ENCODE measurements around the gene HBD. TPM values are rescaled to one million over a fixed set of nuclear protein-coding genes. Genes with fewer than 3 reads are reported as not detected.

Gene HBD
- total RNA-seq, 1 experiment from 2014 or later: not detected

GRCh38 chr11:5224538-5225479 lies 9.5 kb downstream of the HBD start:
- in situ Hi-C loops (cut with HindIII; ENCODE audit: low pct_unique_long_range_greater_than_20kb, low sequenced_read_pairs): no loop called here
- no peak for DNase-seq (ENCODE audit: low read depth, low spot score)

- no peak for DNase-seq (ENCODE audit: low read depth, low spot score)
- in situ Hi-C loops (cut with HindIII; ENCODE audit: low pct_unique_long_range_greater_than_20kb, low sequenced_read_pairs): no loop called here
Observed at GRCh38 chr11:5223686-5224085, 10.6 kb downstream of the HBD start.

GRCh38 chr11:5223146-5223545 lies 11.1 kb downstream of the HBD start:
- in situ Hi-C loops (cut with HindIII; ENCODE audit: low pct_unique_long_range_greater_than_20kb, low sequenced_read_pairs): no loop called here

GRCh38 chr11:5210376-5210885 lies 23.9 kb downstream of the HBD start:
- DNase-seq (ENCODE audit: low read depth, low spot score): no peak
- in situ Hi-C loops (cut with HindIII; ENCODE audit: low pct_unique_long_range_greater_than_20kb, low sequenced_read_pairs): no loop called here

More at GRCh38 chr11:5223146-5223545, 11.1 kb downstream of the HBD start:
- no peak for DNase-seq (ENCODE audit: low read depth, low spot score)

GRCh38 chr11:5204787-5205186 lies 29.5 kb downstream of the HBD start:
- DNase-seq (ENCODE audit: low read depth, low spot score): peak; percentile 83
- in situ Hi-C loops (cut with HindIII; ENCODE audit: low pct_unique_long_range_greater_than_20kb, low sequenced_read_pairs): no loop called here

GRCh38 chr11:5203366-5203765 lies 30.9 kb downstream of the HBD start:
- no peak for DNase-seq (ENCODE audit: low read depth, low spot score)
- in situ Hi-C loops (cut with HindIII; ENCODE audit: low pct_unique_long_range_greater_than_20kb, low sequenced_read_pairs): no loop called here

- no peak for DNase-seq (ENCODE audit: low read depth, low spot score)
- in situ Hi-C loops (cut with HindIII; ENCODE audit: low pct_unique_long_range_greater_than_20kb, low sequenced_read_pairs): no loop called here
Observed at GRCh38 chr11:5200582-5200981, 33.7 kb downstream of the HBD start, which contains the start of gene OR51V1. Gene OR51V1, minus strand, starts transcription at chr11:5200682. Its CDS starts 0 bp downstream, at chr11:5200682.

GRCh38 chr11:5198285-5198684 lies 36.0 kb downstream of the HBD start:
- in situ Hi-C loops (cut with HindIII; ENCODE audit: low pct_unique_long_range_greater_than_20kb, low sequenced_read_pairs): no loop called here
- DNase-seq (ENCODE audit: low read depth, low spot score): no peak

- in situ Hi-C loops (cut with HindIII; ENCODE audit: low pct_unique_long_range_greater_than_20kb, low sequenced_read_pairs): no loop called here
- no peak for DNase-seq (ENCODE audit: low read depth, low spot score)
Observed at GRCh38 chr11:5197536-5197935, 36.7 kb downstream of the HBD start.

GRCh38 chr11:5196731-5197130 lies 37.6 kb downstream of the HBD start:
- no peak for DNase-seq (ENCODE audit: low read depth, low spot score)
- in situ Hi-C loops (cut with HindIII; ENCODE audit: low pct_unique_long_range_greater_than_20kb, low sequenced_read_pairs): no loop called here

GRCh38 chr11:5196067-5196466 lies 38.2 kb downstream of the HBD start:
- in situ Hi-C loops (cut with HindIII; ENCODE audit: low pct_unique_long_range_greater_than_20kb, low sequenced_read_pairs): no loop called here
- DNase-seq (ENCODE audit: low read depth, low spot score): no peak

GRCh38 chr11:5192738-5193137 lies 41.5 kb downstream of the HBD start:
- in situ Hi-C loops (cut with HindIII; ENCODE audit: low pct_unique_long_range_greater_than_20kb, low sequenced_read_pairs): no loop called here

GRCh38 chr11:5188201-5188600 lies 46.1 kb downstream of the HBD start:
- DNase-seq (ENCODE audit: low read depth, low spot score): no peak
- in situ Hi-C loops (cut with HindIII; ENCODE audit: low pct_unique_long_range_greater_than_20kb, low sequenced_read_pairs): no loop called here

More at GRCh38 chr11:5192738-5193137, 41.5 kb downstream of the HBD start:
- DNase-seq (ENCODE audit: low read depth, low spot score): no peak

Other genes with a start within 250 kb of the HBD start
- gene OR51L1, start 239.6 kb downstream of the HBD start, total RNA-seq (2014; rRNA removed; shearing (Covaris generic)): not detected in 2 replicates
- not detected in 2 replicates for gene OR52J3, start 188.0 kb downstream of the HBD start, total RNA-seq (2014; rRNA removed; shearing (Covaris generic))
- gene OR52E2, start 174.9 kb downstream of the HBD start, total RNA-seq (2014; rRNA removed; shearing (Covaris generic)): not detected in 2 replicates
- gene OR52E1, start 164.9 kb downstream of the HBD start, total RNA-seq (2014; rRNA removed; shearing (Covaris generic)): not detected in 2 replicates
- gene OR52A5, start 96.1 kb downstream of the HBD start, total RNA-seq (2014; rRNA removed; shearing (Covaris generic)): not detected in 2 replicates
- 0.05 TPM in 1 of 2 replicates, not detected in the other for gene OR52A1, start 79.7 kb downstream of the HBD start, total RNA-seq (2014; rRNA removed; shearing (Covaris generic))
- gene OR51V1, start 33.8 kb downstream of the HBD start, total RNA-seq (2014; rRNA removed; shearing (Covaris generic)): not detected in 2 replicates
- gene HBB, start 7.4 kb downstream of the HBD start, total RNA-seq (2014; rRNA removed; shearing (Covaris generic)): not detected in 2 replicates
- not detected in 2 replicates for gene HBG1, start 15.4 kb upstream of the HBD start, total RNA-seq (2014; rRNA removed; shearing (Covaris generic))
- 1.4 and 4.4 TPM in 2 replicates for gene HBG2, start 20.3 kb upstream of the HBD start, total RNA-seq (2014; rRNA removed; shearing (Covaris generic))
- 21.8 and 22.2 TPM in 2 replicates for gene HBE1, start 35.5 kb upstream of the HBD start, total RNA-seq (2014; rRNA removed; shearing (Covaris generic))
- gene OR51B4, start 67.5 kb upstream of the HBD start, total RNA-seq (2014; rRNA removed; shearing (Covaris generic)): 9.0 and 10.7 TPM in 2 replicates
- 0.53 and 0.83 TPM in 2 replicates for gene OR51B2, start 89.8 kb upstream of the HBD start, total RNA-seq (2014; rRNA removed; shearing (Covaris generic))
- gene OR51B5, start 109.0 kb upstream of the HBD start, total RNA-seq (2014; rRNA removed; shearing (Covaris generic)): 15.1 and 15.8 TPM in 2 replicates
- gene OR51B6, start 117.0 kb upstream of the HBD start, total RNA-seq (2014; rRNA removed; shearing (Covaris generic)): not detected in 2 replicates
- not detected in 2 replicates for gene OR51M1, start 149.3 kb upstream of the HBD start, total RNA-seq (2014; rRNA removed; shearing (Covaris generic))
- gene OR51Q1, start 187.6 kb upstream of the HBD start, total RNA-seq (2014; rRNA removed; shearing (Covaris generic)): not detected in 2 replicates
- 0.63 TPM in 1 of 2 replicates, not detected in the other for gene OR51I1, start 207.0 kb upstream of the HBD start, total RNA-seq (2014; rRNA removed; shearing (Covaris generic))
- gene OR51I2, start 214.8 kb upstream of the HBD start, total RNA-seq (2014; rRNA removed; shearing (Covaris generic)): not detected in 2 replicates